Measurements from ENCODE around the gene DSE.

The DSE gene

GRCh38 chr6:116386581-116387299 is 16.0 kb downstream of the DSE start:
- no peak for DNase-seq

GRCh38 chr6:116387374-116387773 is 16.6 kb downstream of the DSE start:
- DNase-seq: no peak

GRCh38 chr6:116388924-116389323 is 18.2 kb downstream of the DSE start:
- no peak for DNase-seq

GRCh38 chr6:116389357-116389756 is 18.6 kb downstream of the DSE start:
- DNase-seq: no peak

- no peak for DNase-seq
These were observed 19.8 kb downstream of the DSE start for GRCh38 chr6:116390581-116390980.

GRCh38 chr6:116392132-116393013 is 21.6 kb downstream of the DSE start:
- DNase-seq: no peak

GRCh38 chr6:116393430-116393829 is 22.7 kb downstream of the DSE start:
- no peak for DNase-seq

- no peak for DNase-seq
These were observed 24.9 kb downstream of the DSE start for GRCh38 chr6:116395647-116396046.

GRCh38 chr6:116396441-116396840 is 25.7 kb downstream of the DSE start:
- no peak for DNase-seq

GRCh38 chr6:116397914-116398313 is 27.2 kb downstream of the DSE start:
- DNase-seq: no peak

- DNase-seq: no peak
These were observed 27.7 kb downstream of the DSE start for GRCh38 chr6:116398316-116399010.

- DNase-seq: peak in 1 of 58 donors; percentile 5
These were observed 28.5 kb downstream of the DSE start for GRCh38 chr6:116399287-116399686.

- no peak for DNase-seq
These were observed 29.6 kb downstream of the DSE start for GRCh38 chr6:116400328-116400727.

- DNase-seq: no peak
These were observed 31.6 kb downstream of the DSE start for GRCh38 chr6:116402108-116402937.

- no peak for DNase-seq
These were observed 32.5 kb downstream of the DSE start for GRCh38 chr6:116403205-116403604.

- no peak for DNase-seq
These were observed 33.9 kb downstream of the DSE start for GRCh38 chr6:116404696-116405095.

GRCh38 chr6:116405138-116405537 is 34.4 kb downstream of the DSE start:
- DNase-seq: peak in 5 of 58 donors; percentile 10 to 29 (median 20)

GRCh38 chr6:116405652-116406356 is 35.1 kb downstream of the DSE start:
- DNase-seq: no peak

- no peak for DNase-seq
These were observed 36.1 kb downstream of the DSE start for GRCh38 chr6:116406678-116407345.

- no peak for DNase-seq
These were observed 37.7 kb downstream of the DSE start for GRCh38 chr6:116408491-116408890.

All from anterior cingulate cortex (tissue), 58 donors.